Skeletal muscle tissue (tissue), 4 donors: ENCODE results near the gene AFF3. TPM values are rescaled to one million over a fixed set of nuclear protein-coding genes. Genes with fewer than 3 reads are reported as not detected.

Experiments used
- H3K27ac ChIP-seq: one replicate; pipeline ENCODE4 v1.7.0; 2013; ENCODE audit warnings: mild to moderate bottlenecking, low read depth, low read length, inconsistent platforms
- H3K27me3 ChIP-seq, 3 donors: one replicate each; pipeline ENCODE4 v1.7.0; 2013; ENCODE audit warnings: low read length in 3 of 3; ENCODE audit not compliant: control insufficient read depth in 3 of 3, insufficient read depth in 3 of 3
- H3K36me3 ChIP-seq, 3 donors: one replicate each; pipeline ENCODE4 v1.7.0; 2013; ENCODE audit warnings: low read length in 3 of 3; ENCODE audit not compliant: control insufficient read depth in 3 of 3, insufficient read depth in 3 of 3
- H3K4me1 ChIP-seq, 3 donors: one replicate each; pipeline ENCODE4 v1.7.0; 2013; ENCODE audit warnings: low read length in 3 of 3, mild to moderate bottlenecking in 3 of 3; ENCODE audit not compliant: control insufficient read depth in 3 of 3, insufficient read depth in 3 of 3
- H3K4me3 ChIP-seq, 3 donors: one replicate each; pipeline ENCODE4 v1.7.0; 2013; ENCODE audit warnings: low read length in 3 of 3
- H3K9ac ChIP-seq, 3 donors: one replicate each; pipeline ENCODE4 v1.7.0; 2013; ENCODE audit warnings: low read length in 3 of 3, mild to moderate bottlenecking in 3 of 3, moderate library complexity in 2 of 3, low read depth in 1 of 3
- H3K9me3 ChIP-seq, 3 donors: one replicate each; pipeline ENCODE4 v1.7.0; 2013; ENCODE audit warnings: low read length in 3 of 3; ENCODE audit not compliant: control insufficient read depth in 3 of 3
- total RNA-seq: library from RNA; depleted of rRNA; stranded (reverse); fragments of >200 nt; gene quantifications from one replicate; pipeline ENCODE4 v1.2.3, GENCODE V29; 2014
- donor health status: Osteomylitis.

Gene AFF3
- total RNA-seq, 1 donor from 2014 or later = 8.4 TPM

- H3K4me1 ChIP-seq = no peaks in the 10 kb centered on the region
- H3K27ac ChIP-seq = no peak overlapping the region
- H3K4me3 ChIP-seq = no peak overlapping the region
- H3K9me3 ChIP-seq = no peaks in the 10 kb centered on the region
- peaks cover 0 to 7% (median 4%) of the 10 kb centered on the region in 3 donors for H3K27me3 ChIP-seq
- no peak overlapping the region for H3K9ac ChIP-seq
- H3K36me3 ChIP-seq = peaks cover 0 to 2% (median 0%) of the 10 kb centered on the region in 3 donors
Observed at GRCh38 chr2:99545604-99546003, 596.8 kb downstream of the AFF3 start.

- no peaks in the 10 kb centered on the region for H3K9me3 ChIP-seq
- H3K9ac ChIP-seq = no peak overlapping the region
- H3K36me3 ChIP-seq = peaks cover 0 to 2% (median 0%) of the 10 kb centered on the region in 3 donors
- H3K27ac ChIP-seq = no peak overlapping the region
- H3K4me3 ChIP-seq = no peak overlapping the region
- H3K4me1 ChIP-seq = no peaks in the 10 kb centered on the region
- peaks cover 0 to 4% (median 4%) of the 10 kb centered on the region in 3 donors for H3K27me3 ChIP-seq
Observed at GRCh38 chr2:99545066-99545465, 597.3 kb downstream of the AFF3 start.

GRCh38 chr2:99544608-99545007, 597.8 kb downstream of the AFF3 start:
- no peak overlapping the region for H3K27ac ChIP-seq
- H3K4me1 ChIP-seq = no peaks in the 10 kb centered on the region
- H3K4me3 ChIP-seq = no peak overlapping the region
- no peak overlapping the region for H3K9ac ChIP-seq
- peaks cover 0 to 4% (median 4%) of the 10 kb centered on the region in 3 donors for H3K27me3 ChIP-seq
- peaks cover 0 to 2% (median 0%) of the 10 kb centered on the region in 3 donors for H3K36me3 ChIP-seq
- H3K9me3 ChIP-seq = no peaks in the 10 kb centered on the region

GRCh38 chr2:99543247-99543646, 599.1 kb downstream of the AFF3 start:
- H3K4me1 ChIP-seq = no peaks in the 10 kb centered on the region
- H3K27ac ChIP-seq = no peak overlapping the region
- H3K9ac ChIP-seq = no peak overlapping the region
- H3K36me3 ChIP-seq = no peaks in the 10 kb centered on the region
- H3K9me3 ChIP-seq = no peaks in the 10 kb centered on the region
- peaks cover 0 to 4% (median 4%) of the 10 kb centered on the region in 3 donors for H3K27me3 ChIP-seq
- no peak overlapping the region for H3K4me3 ChIP-seq

GRCh38 chr2:99537910-99538485, 604.4 kb downstream of the AFF3 start:
- Histone ChIP-seq H3K4me1 (no peaks in the 10 kb centered on the region), H3K9me3 (no peaks in the 10 kb centered on the region), H3K27me3 (no peaks in the 10 kb centered on the region), H3K36me3 (no peaks in the 10 kb centered on the region), H3K27ac (no peak overlapping the region), H3K9ac (no peak overlapping the region), H3K4me3 (no peak overlapping the region)

- no peaks in the 10 kb centered on the region for H3K4me1 ChIP-seq
- no peaks in the 10 kb centered on the region for H3K27me3 ChIP-seq
- no peaks in the 10 kb centered on the region for H3K9me3 ChIP-seq
- no peak overlapping the region for H3K27ac ChIP-seq
- no peak overlapping the region for H3K4me3 ChIP-seq
- H3K36me3 ChIP-seq = no peaks in the 10 kb centered on the region
- H3K9ac ChIP-seq = no peak overlapping the region
Observed at GRCh38 chr2:99524056-99524455, 618.3 kb downstream of the AFF3 start.

GRCh38 chr2:99522157-99522556, 620.2 kb downstream of the AFF3 start:
- H3K4me3 ChIP-seq = no peak overlapping the region
- H3K4me1 ChIP-seq = no peaks in the 10 kb centered on the region
- no peak overlapping the region for H3K9ac ChIP-seq
- H3K36me3 ChIP-seq = no peaks in the 10 kb centered on the region
- no peaks in the 10 kb centered on the region for H3K9me3 ChIP-seq
- no peaks in the 10 kb centered on the region for H3K27me3 ChIP-seq
- no peak overlapping the region for H3K27ac ChIP-seq

- Histone ChIP-seq H3K27ac (no peak overlapping the region), H3K4me3 (no peak overlapping the region), H3K9me3 (no peaks in the 10 kb centered on the region), H3K36me3 (no peaks in the 10 kb centered on the region), H3K27me3 (no peaks in the 10 kb centered on the region), H3K4me1 (no peaks in the 10 kb centered on the region), H3K9ac (no peak overlapping the region)
Observed at GRCh38 chr2:99520813-99521212, 621.6 kb downstream of the AFF3 start.

GRCh38 chr2:99520195-99520594, 622.2 kb downstream of the AFF3 start:
- Histone ChIP-seq H3K4me1 (no peaks in the 10 kb centered on the region), H3K9ac (no peak overlapping the region), H3K36me3 (no peaks in the 10 kb centered on the region), H3K9me3 (no peaks in the 10 kb centered on the region), H3K27me3 (no peaks in the 10 kb centered on the region), H3K27ac (no peak overlapping the region), H3K4me3 (no peak overlapping the region)

GRCh38 chr2:99514357-99514756, 628.0 kb downstream of the AFF3 start:
- no peaks in the 10 kb centered on the region for H3K27me3 ChIP-seq
- no peaks in the 10 kb centered on the region for H3K9me3 ChIP-seq
- no peak overlapping the region for H3K4me3 ChIP-seq
- no peak overlapping the region for H3K27ac ChIP-seq
- H3K9ac ChIP-seq = no peak overlapping the region
- no peaks in the 10 kb centered on the region for H3K4me1 ChIP-seq
- H3K36me3 ChIP-seq = no peaks in the 10 kb centered on the region
